WTC11 (cell line): ENCODE results near the gene ZNF324. TPM values are rescaled to one million over a fixed set of nuclear protein-coding genes. Genes with fewer than 3 reads are reported as not detected.

Source experiments
- ATAC-seq: fragments of 200-7000 bp; cut with Tn5 transposase; 2 replicates; pipeline ENCODE4 v1.10.0; 2021; ENCODE audit warnings: mild to moderate bottlenecking, moderate library complexity
- CTCF ChIA-PET: fragments of 300-600 bp; sonication (Branson Sonifier 250); formaldehyde crosslinking; loops from one replicate; lab custom pipeline; 2021; ENCODE audit warnings: antibody characterized with exemption; lab: Charles Lee
- POLR2A ChIA-PET: fragments of 350-600 bp; sonication (Branson Sonifier 250); formaldehyde crosslinking; loops from one replicate; lab custom pipeline; 2021; ENCODE audit warnings: antibody characterized with exemption; lab: Charles Lee
- DNase-seq: peaks from one replicate; pipeline ENCODE4 v3.0.0; 2021; ENCODE audit warnings: low spot score
- H3K27ac Mint-ChIP-seq: 2 replicates; pipeline ENCODE4 v1.8.0; 2021; ENCODE audit warnings: mixed read lengths
- H3K27me3 Mint-ChIP-seq: 2 replicates; pipeline ENCODE4 v1.8.0; 2021; ENCODE audit warnings: low read depth, mild to moderate bottlenecking, moderate library complexity, mixed read lengths
- H3K36me3 Mint-ChIP-seq: 2 replicates; pipeline ENCODE4 v1.8.0; 2021; ENCODE audit warnings: mixed read lengths
- H3K4me1 Mint-ChIP-seq: 2 replicates; pipeline ENCODE4 v1.8.0; 2022; ENCODE audit warnings: mixed read lengths
- H3K4me3 Mint-ChIP-seq: 2 replicates; pipeline ENCODE4 v1.8.0; 2021; ENCODE audit warnings: mild to moderate bottlenecking, moderate library complexity, mixed read lengths
- H3K9me3 Mint-ChIP-seq: 2 replicates; pipeline ENCODE4 v1.8.0; 2021; ENCODE audit warnings: mixed read lengths
- ARID4B ChIP-seq: sonication (generic); formaldehyde crosslinking; IDR thresholded peaks from 2 replicates; pipeline ENCODE4 v1.8.0; 2023; ENCODE audit warnings: missing genetic modification reagents, mild to moderate bottlenecking, borderline replicate concordance
- CBFB ChIP-seq: sonication (generic); formaldehyde crosslinking; IDR thresholded peaks from 2 replicates; pipeline ENCODE4 v1.8.1; 2022; ENCODE audit warnings: mild to moderate bottlenecking, low read depth, missing genetic modification reagents
- CDX4 ChIP-seq: fragments of 250-450 bp; sonication (Bioruptor Pico); IDR thresholded peaks from 2 replicates; pipeline ENCODE4 v1.9.0; 2021; ENCODE audit warnings: moderate library complexity, mild to moderate bottlenecking, inconsistent platforms, borderline replicate concordance
- EMX1 ChIP-seq: fragments of 250-450 bp; sonication (Bioruptor Pico); IDR thresholded peaks from 2 replicates; pipeline ENCODE4 v1.8.0; 2021; ENCODE audit warnings: mild to moderate bottlenecking
- ERG ChIP-seq: fragments of 250-450 bp; sonication (Bioruptor Pico); IDR thresholded peaks from 2 replicates; pipeline ENCODE4 v1.8.0; 2021; ENCODE audit warnings: mild to moderate bottlenecking
- FOXP1 ChIP-seq: sonication (generic); formaldehyde crosslinking; IDR thresholded peaks from 2 replicates; pipeline ENCODE4 v1.8.0; 2022; ENCODE audit warnings: missing genetic modification reagents, mild to moderate bottlenecking, moderate library complexity, borderline replicate concordance
- GTF2I ChIP-seq: fragments of 250-450 bp; sonication (Bioruptor Pico); conservative IDR thresholded peaks from 2 replicates; pipeline ENCODE4 v1.4.0; 2021; ENCODE audit warnings: mild to moderate bottlenecking
- IRF1 ChIP-seq: sonication (generic); formaldehyde crosslinking; IDR thresholded peaks from 2 replicates; pipeline ENCODE4 v1.8.0; 2023; ENCODE audit warnings: missing genetic modification reagents
- KAT7 ChIP-seq: sonication (generic); formaldehyde crosslinking; IDR thresholded peaks from 2 replicates; pipeline ENCODE4 v1.8.1; 2023; ENCODE audit warnings: missing genetic modification reagents, mild to moderate bottlenecking, borderline replicate concordance
- NFATC4 ChIP-seq: fragments of 250-450 bp; sonication (Bioruptor Pico); IDR thresholded peaks from 2 replicates; pipeline ENCODE4 v1.9.0; 2021; ENCODE audit warnings: mild to moderate bottlenecking
- NR1H2 ChIP-seq: sonication (generic); formaldehyde crosslinking; IDR thresholded peaks from 2 replicates; pipeline ENCODE4 v1.9.0; 2021; ENCODE audit warnings: mild to moderate bottlenecking, moderate library complexity, missing genetic modification reagents
- NR3C1 ChIP-seq: sonication (generic); formaldehyde crosslinking; conservative IDR thresholded peaks from 2 replicates; pipeline ENCODE4 v1.8.1; 2023; ENCODE audit warnings: low read depth, mild to moderate bottlenecking, missing genetic modification reagents
- SP1 ChIP-seq: sonication (generic); formaldehyde crosslinking; conservative IDR thresholded peaks from 2 replicates; pipeline ENCODE4 v1.8.1; 2022; ENCODE audit warnings: missing genetic modification reagents
- TCF7 ChIP-seq: sonication (generic); formaldehyde crosslinking; IDR thresholded peaks from 2 replicates; pipeline ENCODE4 v1.8.0; 2022; ENCODE audit warnings: mild to moderate bottlenecking, low read depth, missing genetic modification reagents, moderate library complexity
- TEAD1 ChIP-seq: sonication (generic); formaldehyde crosslinking; IDR thresholded peaks from 2 replicates; pipeline ENCODE4 v1.8.0; 2022; ENCODE audit warnings: mild to moderate bottlenecking, missing genetic modification reagents
- ZBTB43 ChIP-seq: sonication (generic); formaldehyde crosslinking; IDR thresholded peaks from 2 replicates; pipeline ENCODE4 v1.8.1; 2023; ENCODE audit warnings: mild to moderate bottlenecking, missing genetic modification reagents
- ZNF138 ChIP-seq: sonication (generic); formaldehyde crosslinking; conservative IDR thresholded peaks from 2 replicates; pipeline ENCODE4 v1.8.1; 2022; ENCODE audit warnings: mild to moderate bottlenecking, moderate library complexity, missing genetic modification reagents
- ZNF232 ChIP-seq: sonication (generic); formaldehyde crosslinking; IDR thresholded peaks from 2 replicates; pipeline ENCODE4 v1.8.0; 2022; ENCODE audit warnings: mild to moderate bottlenecking, missing genetic modification reagents
- ZNF281 ChIP-seq: sonication (generic); formaldehyde crosslinking; IDR thresholded peaks from 2 replicates; pipeline ENCODE4 v1.8.0; 2023; ENCODE audit warnings: mild to moderate bottlenecking, missing genetic modification reagents
- ZNF317 ChIP-seq: sonication (generic); formaldehyde crosslinking; IDR thresholded peaks from 2 replicates; pipeline ENCODE4 v1.8.1; 2023; ENCODE audit warnings: low read depth, mild to moderate bottlenecking, moderate library complexity, missing genetic modification reagents, borderline replicate concordance
- ZNF396 ChIP-seq: fragments of 250-450 bp; sonication (Bioruptor Pico); IDR thresholded peaks from 2 replicates; pipeline ENCODE4 v1.8.0; 2021; ENCODE audit warnings: mild to moderate bottlenecking, moderate library complexity, borderline replicate concordance
- ZNF416 ChIP-seq: fragments of 250-450 bp; sonication (Bioruptor Pico); IDR thresholded peaks from 2 replicates; pipeline ENCODE4 v1.9.0; 2021; ENCODE audit warnings: mild to moderate bottlenecking, inconsistent platforms
- ZNF671 ChIP-seq: fragments of 250-450 bp; sonication (Bioruptor Pico); IDR thresholded peaks from 2 replicates; pipeline ENCODE4 v1.8.0; 2021; ENCODE audit warnings: mild to moderate bottlenecking
- total RNA-seq: library from RNA; stranded (reverse); gene quantifications from 3 replicates; pipeline ENCODE4 v1.2.3, GENCODE V29; 2021

The ZNF324 gene
- total RNA-seq, 1 experiment from 2014 or later: 5.9 TPM

GRCh38 chr19:58453743-58454142 is 13.1 kb upstream of the ZNF324 start:
- TF ChIP-seq IRF1 (CRISPR knock-in tag) (no peak), CDX4 (CRISPR knock-in tag) (no peak)
- Mint-ChIP-seq H3K36me3 (peaks cover 13% of the 10 kb centered on the region), H3K9me3 (peaks cover 15% of the 10 kb centered on the region), H3K27me3 (peaks cover 44% of the 10 kb centered on the region), H3K4me3 (no peak overlapping the region), H3K4me1 (peaks cover 7% of the 10 kb centered on the region), H3K27ac (no peak overlapping the region)
- no peak for ATAC-seq
- POLR2A ChIA-PET: no interaction called here
- no peak for DNase-seq
- CTCF ChIA-PET: no interaction called here

- peaks cover 28% of the 10 kb centered on the region for H3K27me3 Mint-ChIP-seq
- ATAC-seq (no peak), DNase-seq (no peak)
- CTCF ChIA-PET: no interaction called here
- POLR2A ChIA-PET: no interaction called here
- H3K4me1 Mint-ChIP-seq: peaks cover 7% of the 10 kb centered on the region
- TF ChIP-seq TEAD1 (CRISPR knock-in tag) (no peak), SP1 (no peak), ZNF671 (CRISPR knock-in tag) (no peak), EMX1 (CRISPR knock-in tag) (no peak), FOXP1 (no peak), ERG (CRISPR knock-in tag) (no peak), ZNF281 (CRISPR knock-in tag) (no peak), KAT7 (no peak), NR3C1 (no peak), CBFB (CRISPR knock-in tag) (no peak), NR1H2 (CRISPR knock-in tag) (no peak), ZNF396 (CRISPR knock-in tag) (no peak)
- H3K4me3 Mint-ChIP-seq: no peak overlapping the region
- H3K9me3 Mint-ChIP-seq: no peaks in the 10 kb centered on the region
- H3K36me3 Mint-ChIP-seq: no peaks in the 10 kb centered on the region
- no peak overlapping the region for H3K27ac Mint-ChIP-seq
These were observed 11.6 kb upstream of the ZNF324 start for GRCh38 chr19:58455306-58455705.

GRCh38 chr19:58456111-58456510 is 10.8 kb upstream of the ZNF324 start:
- POLR2A ChIA-PET: no interaction called here
- Mint-ChIP-seq H3K36me3 (no peaks in the 10 kb centered on the region), H3K9me3 (no peaks in the 10 kb centered on the region), H3K4me1 (peaks cover 7% of the 10 kb centered on the region), H3K4me3 (no peak overlapping the region), H3K27ac (no peak overlapping the region), H3K27me3 (peaks cover 22% of the 10 kb centered on the region)
- CTCF ChIA-PET: no interaction called here
- DNase-seq (no peak), ATAC-seq (no peak)
- no peak for TF ChIP-seq TCF7 (CRISPR knock-in tag)
- TF ChIP-seq ZNF317 (CRISPR knock-in tag): no peak
- TF ChIP-seq ZNF416 (CRISPR knock-in tag): no peak
- no peak for TF ChIP-seq CDX4 (CRISPR knock-in tag)
- TF ChIP-seq ZNF232 (CRISPR knock-in tag): no peak
- TF ChIP-seq GTF2I: no peak
- no peak for TF ChIP-seq ARID4B (CRISPR knock-in tag)
- no peak for TF ChIP-seq ZBTB43 (CRISPR knock-in tag)
- TF ChIP-seq NFATC4 (CRISPR knock-in tag): no peak
- no peak for TF ChIP-seq ZNF138 (CRISPR knock-in tag)
